CD14-positive monocyte (primary cell): Measurements from ENCODE around the gene CDH4. TPM values are rescaled to one million over a fixed set of nuclear protein-coding genes. Genes with fewer than 3 reads are reported as not detected.

Source experiments
- DNase-seq, 3 donors: peaks; one replicate each; pipeline ENCODE4 v3.0.0-alpha.2; 2011 to 2022
- H2AFZ ChIP-seq: 2 replicates; pipeline ENCODE4 v1.6.0; 2012; ENCODE audit warnings: mild to moderate bottlenecking, low read depth, low read length, inconsistent platforms; ENCODE audit not compliant: insufficient read depth, poor library complexity, severe bottlenecking
- H3K27ac ChIP-seq, 2 donors: 1 replicate in 1 of 2; 2 replicates in 1 of 2; pipeline ENCODE4 v1.5.1; 2012 to 2013; ENCODE audit warnings: low read length in 2 of 2, control low read depth in 1 of 2, inconsistent platforms in 1 of 2, low read depth in 1 of 2, mild to moderate bottlenecking in 1 of 2
- H3K27me3 ChIP-seq, 2 donors: one replicate each; pipeline versions ENCODE4 v1.6.0 to v1.6.1; 2011 to 2013; ENCODE audit warnings: low read length in 2 of 2; ENCODE audit not compliant: control insufficient read depth in 2 of 2, insufficient read depth in 2 of 2
- H3K36me3 ChIP-seq, 2 donors: replicated peaks in 1 of 2; 1 replicate in 1 of 2; 2 replicates in 1 of 2; pipeline versions ENCODE4 v1.5.1 to v1.6.1; 2012 to 2013; ENCODE audit warnings: low read length in 2 of 2, control low read depth in 1 of 2, inconsistent platforms in 1 of 2, mild to moderate bottlenecking in 1 of 2; ENCODE audit not compliant: insufficient read depth in 2 of 2, control insufficient read depth in 1 of 2
- H3K4me1 ChIP-seq, 2 donors: 1 replicate in 1 of 2; 2 replicates in 1 of 2; pipeline versions ENCODE4 v1.5.1 to v1.6.1; 2012 to 2013; ENCODE audit warnings: low read length in 2 of 2, control low read depth in 1 of 2, inconsistent platforms in 1 of 2, mild to moderate bottlenecking in 1 of 2, moderate library complexity in 1 of 2; ENCODE audit not compliant: insufficient read depth in 2 of 2, control insufficient read depth in 1 of 2
- H3K4me2 ChIP-seq: replicated peaks from 2 replicates; pipeline ENCODE3; 2012; ENCODE audit warnings: low read length, moderate library complexity, mild to moderate bottlenecking; ENCODE audit not compliant: poor library complexity, severe bottlenecking; ENCODE audit errors: extremely low read depth
- H3K4me3 ChIP-seq, 3 experiments: fragments of 200-600 bp in 1 of 3; sonication (generic) in 1 of 3; replicated peaks in 1 of 3; 1 replicate in 2 of 3; 2 replicates in 1 of 3; pipeline ENCODE4 v1.5.1; 2011 to 2013; ENCODE audit warnings: low read length in 3 of 3, mild to moderate bottlenecking in 3 of 3, control low read depth in 2 of 3, low read depth in 2 of 3, inconsistent platforms in 1 of 3, moderate library complexity in 1 of 3
- H3K79me2 ChIP-seq: 2 replicates; pipeline ENCODE4 v1.6.0; 2012; ENCODE audit warnings: mild to moderate bottlenecking, control low read depth, inconsistent platforms, low read length, moderate library complexity; ENCODE audit not compliant: insufficient read depth
- H3K9ac ChIP-seq: 2 replicates; pipeline ENCODE4 v1.6.0; 2017; ENCODE audit warnings: low read length, mild to moderate bottlenecking; ENCODE audit not compliant: insufficient read depth, poor library complexity, severe bottlenecking
- H3K9me3 ChIP-seq, 2 donors: replicated peaks in 1 of 2; 1 replicate in 1 of 2; 2 replicates in 1 of 2; pipeline versions ENCODE4 v1.5.1 to v1.6.1; 2012 to 2013; ENCODE audit warnings: low read length in 2 of 2, control low read depth in 1 of 2; ENCODE audit not compliant: control insufficient read depth in 1 of 2, insufficient read depth in 1 of 2
- H4K20me1 ChIP-seq: 2 replicates; pipeline ENCODE4 v1.6.0; 2012; ENCODE audit warnings: mild to moderate bottlenecking, low read length, control low read depth, moderate library complexity; ENCODE audit not compliant: insufficient read depth
- H3K27ac Mint-ChIP-seq, 7 donors: one replicate each; pipeline ENCODE4 v1.8.0; 2020; ENCODE audit warnings: mild to moderate bottlenecking in 7 of 7, mixed read lengths in 7 of 7, moderate library complexity in 6 of 7, inconsistent platforms in 2 of 7
- H3K27me3 Mint-ChIP-seq, 3 donors: one replicate each; pipeline ENCODE4 v1.8.0; 2021 to 2022; ENCODE audit warnings: low read depth in 3 of 3, mild to moderate bottlenecking in 3 of 3, mixed read lengths in 3 of 3, moderate library complexity in 3 of 3, inconsistent platforms in 1 of 3
- H3K36me3 Mint-ChIP-seq, 2 donors: one replicate each; pipeline ENCODE4 v1.8.0; 2020; ENCODE audit warnings: mixed read lengths in 2 of 2, inconsistent platforms in 1 of 2, mild to moderate bottlenecking in 1 of 2
- H3K4me1 Mint-ChIP-seq: one replicate; pipeline ENCODE4 v1.8.0; 2020; ENCODE audit warnings: mild to moderate bottlenecking, mixed read lengths
- H3K4me3 Mint-ChIP-seq, 2 donors: one replicate each; pipeline ENCODE4 v1.8.0; 2020; ENCODE audit warnings: mild to moderate bottlenecking in 2 of 2, mixed read lengths in 2 of 2, moderate library complexity in 1 of 2
- H3K9me3 Mint-ChIP-seq, 7 donors: one replicate each; pipeline ENCODE4 v1.8.0; 2020 to 2022; ENCODE audit warnings: mixed read lengths in 7 of 7, mild to moderate bottlenecking in 6 of 7, moderate library complexity in 6 of 7, inconsistent platforms in 2 of 7
- WGBS: methylation state at CpG from one replicate; pipeline ENCODE4 v1.1.5; 2013; ENCODE audit warnings: missing lambda C conversion rate; ENCODE audit not compliant: insufficient coverage; 5-methylcytosine and 5-hydroxymethylcytosine counted together
- intact Hi-C, 2 donors: fragments of 100-400 bp; cut with micrococcal nuclease; formaldehyde crosslinking; loops; one replicate each; pipeline versions ENCODE4 v1.15.0 to v1.15.1; 2023
- polyA plus RNA-seq, 3 donors: library from polyadenylated mRNA; depleted of rRNA in 1 of 3; unstranded in 2 of 3; stranded (reverse) in 1 of 3; fragments of 300-500 nt in 2 of 3; fragments of >200 nt in 1 of 3; fragmentation: Illumina TruSeq in 2 of 3; gene quantifications; 1 replicate in 2 of 3; 2 replicates in 1 of 3; pipeline ENCODE4 v1.2.3, GENCODE V29; 2012 to 2021
- TF ChIP-seq, protein P1 (sequence below): fragments of 200-600 bp; IDR thresholded peaks from one replicate; pipeline ENCODE4 v1.8.0; 2022; ENCODE audit warnings: antibody characterized with exemption, mild to moderate bottlenecking

The CDH4 gene
- polyA plus RNA-seq, 3 donors: not detected

DNA sequence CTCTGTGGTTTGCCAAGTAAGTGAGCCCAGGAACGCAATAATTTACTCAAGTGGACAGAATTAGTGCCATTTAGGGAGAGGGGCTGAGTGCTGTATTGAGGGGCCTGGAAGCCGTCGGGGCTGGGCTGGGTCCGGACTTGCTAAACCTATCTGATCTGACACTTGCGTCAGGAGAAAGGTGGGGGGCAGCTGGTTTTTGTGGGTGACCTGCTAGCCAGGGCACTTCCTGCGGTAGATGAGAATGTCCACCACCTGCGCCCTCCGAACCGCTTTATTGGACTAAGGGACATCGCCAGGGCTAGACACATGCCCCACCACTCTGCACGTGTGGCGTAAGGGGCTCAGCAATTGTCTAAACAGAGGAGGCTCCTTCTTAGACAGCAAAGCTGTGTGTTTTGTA lies 139.1 kb downstream of the CDH4 start:
- Histone ChIP-seq H3K27me3 (no peaks in the 10 kb centered on the region), H3K4me1 (no peaks in the 10 kb centered on the region), H3K27ac (no peak overlapping the region), H3K9me3 (peaks cover 34 to 80% of the 10 kb centered on the region in 2 donors), H3K4me3 (no peak overlapping the region), H4K20me1 (no peaks in the 10 kb centered on the region), H3K79me2 (no peaks in the 10 kb centered on the region), H3K9ac (no peak overlapping the region), H3K36me3 (no peaks in the 10 kb centered on the region), H2AFZ (no peak overlapping the region), H3K4me2 (no peak overlapping the region)
- intact Hi-C loops: no loop called here
- Mint-ChIP-seq H3K27ac (no peak overlapping the region), H3K27me3 (peaks cover 0 to 2% (median 1%) of the 10 kb centered on the region in 3 donors), H3K4me1 (peaks cover 5% of the 10 kb centered on the region), H3K4me3 (no peak overlapping the region), H3K9me3 (peaks cover 18 to 73% (median 45%) of the 10 kb centered on the region in 7 donors), H3K36me3 (no peaks in the 10 kb centered on the region)
- 83% methylated on average over 12 of the region's 12 CpGs for WGBS
- DNase-seq: no peak
- TF ChIP-seq, protein P1, sequence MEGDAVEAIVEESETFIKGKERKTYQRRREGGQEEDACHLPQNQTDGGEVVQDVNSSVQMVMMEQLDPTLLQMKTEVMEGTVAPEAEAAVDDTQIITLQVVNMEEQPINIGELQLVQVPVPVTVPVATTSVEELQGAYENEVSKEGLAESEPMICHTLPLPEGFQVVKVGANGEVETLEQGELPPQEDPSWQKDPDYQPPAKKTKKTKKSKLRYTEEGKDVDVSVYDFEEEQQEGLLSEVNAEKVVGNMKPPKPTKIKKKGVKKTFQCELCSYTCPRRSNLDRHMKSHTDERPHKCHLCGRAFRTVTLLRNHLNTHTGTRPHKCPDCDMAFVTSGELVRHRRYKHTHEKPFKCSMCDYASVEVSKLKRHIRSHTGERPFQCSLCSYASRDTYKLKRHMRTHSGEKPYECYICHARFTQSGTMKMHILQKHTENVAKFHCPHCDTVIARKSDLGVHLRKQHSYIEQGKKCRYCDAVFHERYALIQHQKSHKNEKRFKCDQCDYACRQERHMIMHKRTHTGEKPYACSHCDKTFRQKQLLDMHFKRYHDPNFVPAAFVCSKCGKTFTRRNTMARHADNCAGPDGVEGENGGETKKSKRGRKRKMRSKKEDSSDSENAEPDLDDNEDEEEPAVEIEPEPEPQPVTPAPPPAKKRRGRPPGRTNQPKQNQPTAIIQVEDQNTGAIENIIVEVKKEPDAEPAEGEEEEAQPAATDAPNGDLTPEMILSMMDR: no peak

DNA sequence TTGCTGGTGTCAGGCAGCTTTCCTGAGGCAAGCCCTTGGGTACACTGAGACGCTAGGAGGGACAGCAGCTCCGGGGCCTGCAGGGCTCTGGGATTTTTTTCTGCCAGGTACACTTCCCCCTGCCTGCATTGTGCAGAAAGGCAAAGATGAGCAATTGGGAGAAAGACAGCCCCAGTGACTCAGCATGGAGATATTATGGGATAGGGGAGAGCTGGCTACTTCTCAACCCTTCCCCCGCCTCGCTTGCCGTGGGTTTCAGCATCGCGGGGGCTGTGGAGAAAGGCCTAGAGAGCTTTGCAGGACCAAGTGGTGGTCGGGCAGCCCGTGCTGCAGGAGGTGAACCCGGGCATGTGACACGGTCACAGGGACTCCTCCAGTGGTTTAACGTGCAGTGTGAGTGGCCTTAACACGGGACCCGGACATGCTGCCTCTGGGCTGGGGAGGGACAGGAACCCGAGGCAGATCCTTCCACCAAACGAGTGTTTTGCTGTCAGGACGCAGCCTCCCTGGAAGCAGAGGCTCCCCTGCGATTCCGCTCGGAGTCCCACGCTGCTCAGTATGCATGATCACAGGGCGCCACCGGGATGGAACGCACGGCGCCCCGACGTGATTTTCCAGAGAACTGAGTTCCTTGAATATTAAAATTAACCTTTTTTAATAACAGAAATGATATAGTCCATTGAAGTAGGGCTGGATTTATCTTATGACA lies 139.9 kb downstream of the CDH4 start:
- DNase-seq: no peak
- Histone ChIP-seq H3K9me3 (peaks cover 32 to 82% of the 10 kb centered on the region in 2 donors), H3K4me1 (no peaks in the 10 kb centered on the region), H3K4me3 (no peak overlapping the region), H3K79me2 (no peaks in the 10 kb centered on the region), H2AFZ (no peak overlapping the region), H3K27me3 (no peaks in the 10 kb centered on the region), H3K9ac (no peak overlapping the region), H3K27ac (no peak overlapping the region), H4K20me1 (no peaks in the 10 kb centered on the region), H3K36me3 (no peaks in the 10 kb centered on the region), H3K4me2 (no peak overlapping the region)
- WGBS: 70% methylated on average over 20 of the region's 28 CpGs
- peaks cover 5% of the 10 kb centered on the region for H3K4me1 Mint-ChIP-seq
- H3K9me3 Mint-ChIP-seq: peaks cover 18 to 78% (median 50%) of the 10 kb centered on the region in 7 donors
- H3K27ac Mint-ChIP-seq: no peak overlapping the region
- H3K36me3 Mint-ChIP-seq: no peaks in the 10 kb centered on the region
- peaks cover 0 to 1% (median 1%) of the 10 kb centered on the region in 3 donors for H3K27me3 Mint-ChIP-seq
- no peak overlapping the region for H3K4me3 Mint-ChIP-seq
- TF ChIP-seq, protein P1: no peak
- intact Hi-C loops: no loop called here
